Measurements from ENCODE around the gene YIPF3.
"Not testable (repeated sequence)": the region's sequence is repeated elsewhere in the genome, so short reads cannot be mapped to it uniquely, and the experiment has no call there.

YIPF3 gene

GRCh38 chr6:43498291-43498690 lies 18.4 kb downstream of the YIPF3 start:
- H3K9ac ChIP-seq (ENCODE audit: low read length); H3K27me3 ChIP-seq (replicated peaks; ENCODE audit: control insufficient read depth, insufficient read depth, low read length); H3K4me3 ChIP-seq (ENCODE audit: low read length); DNase-seq (ENCODE audit: low read depth); H3K9me3 ChIP-seq (ENCODE audit: control insufficient read depth, low read length): not testable (repeated sequence)
- H3K4me1 ChIP-seq (ENCODE audit: control insufficient read depth, insufficient read depth, low read length), result peaks cover 22% of the 10 kb centered on the region
- H3K36me3 ChIP-seq (ENCODE audit: control insufficient read depth, insufficient read depth, low read length, severe bottlenecking), result peaks cover 58% of the 10 kb centered on the region

- H3K4me1 ChIP-seq (ENCODE audit: control insufficient read depth, insufficient read depth, low read length), result peaks cover 27% of the 10 kb centered on the region
- peaks cover 52% of the 10 kb centered on the region for H3K36me3 ChIP-seq (ENCODE audit: control insufficient read depth, insufficient read depth, low read length, severe bottlenecking)
- no peaks in the 10 kb centered on the region for H3K9me3 ChIP-seq (ENCODE audit: control insufficient read depth, low read length)
- no peak overlapping the region for H3K4me3 ChIP-seq (ENCODE audit: low read length)
- H3K9ac ChIP-seq (ENCODE audit: low read length), result peak overlapping the region; percentile 8
- DNase-seq (ENCODE audit: low read depth), result no peak
- H3K27me3 ChIP-seq (replicated peaks; ENCODE audit: control insufficient read depth, insufficient read depth, low read length), result no peaks in the 10 kb centered on the region
These were observed 19.0 kb downstream of the YIPF3 start for GRCh38 chr6:43497689-43498088.

GRCh38 chr6:43497129-43497396 lies 19.7 kb downstream of the YIPF3 start:
- no peaks in the 10 kb centered on the region for H3K9me3 ChIP-seq (ENCODE audit: control insufficient read depth, low read length)
- DNase-seq (ENCODE audit: low read depth), result no peak
- H3K4me1 ChIP-seq (ENCODE audit: control insufficient read depth, insufficient read depth, low read length), result peaks cover 33% of the 10 kb centered on the region
- H3K27me3 ChIP-seq (replicated peaks; ENCODE audit: control insufficient read depth, insufficient read depth, low read length), result no peaks in the 10 kb centered on the region
- H3K4me3 ChIP-seq (ENCODE audit: low read length), result no peak overlapping the region
- H3K36me3 ChIP-seq (ENCODE audit: control insufficient read depth, insufficient read depth, low read length, severe bottlenecking), result peaks cover 45% of the 10 kb centered on the region
- peak overlapping the region; percentile 8 for H3K9ac ChIP-seq (ENCODE audit: low read length)

GRCh38 chr6:43496370-43497128 lies 20.2 kb downstream of the YIPF3 start:
- Histone ChIP-seq H3K4me3 (ENCODE audit: low read length) (no peak overlapping the region), H3K36me3 (ENCODE audit: control insufficient read depth, insufficient read depth, low read length, severe bottlenecking) (peaks cover 40% of the 10 kb centered on the region), H3K9me3 (ENCODE audit: control insufficient read depth, low read length) (no peaks in the 10 kb centered on the region), H3K27me3 (replicated peaks; ENCODE audit: control insufficient read depth, insufficient read depth, low read length) (no peaks in the 10 kb centered on the region), H3K9ac (ENCODE audit: low read length) (no peak overlapping the region), H3K4me1 (ENCODE audit: control insufficient read depth, insufficient read depth, low read length) (peaks cover 38% of the 10 kb centered on the region)
- peak; percentile 81 for DNase-seq (ENCODE audit: low read depth)

GRCh38 chr6:43495409-43495941 lies 21.3 kb downstream of the YIPF3 start:
- DNase-seq (ENCODE audit: low read depth), result no peak

GRCh38 chr6:43494766-43495165 lies 22.0 kb downstream of the YIPF3 start:
- no peaks in the 10 kb centered on the region for H3K9me3 ChIP-seq (ENCODE audit: control insufficient read depth, low read length)
- no peak for DNase-seq (ENCODE audit: low read depth)
- no peaks in the 10 kb centered on the region for H3K27me3 ChIP-seq (replicated peaks; ENCODE audit: control insufficient read depth, insufficient read depth, low read length)
- no peak overlapping the region for H3K4me3 ChIP-seq (ENCODE audit: low read length)
- no peak overlapping the region for H3K9ac ChIP-seq (ENCODE audit: low read length)
- H3K4me1 ChIP-seq (ENCODE audit: control insufficient read depth, insufficient read depth, low read length), result peaks cover 38% of the 10 kb centered on the region
- peaks cover 22% of the 10 kb centered on the region for H3K36me3 ChIP-seq (ENCODE audit: control insufficient read depth, insufficient read depth, low read length, severe bottlenecking)

More at GRCh38 chr6:43495409-43495941, 21.3 kb downstream of the YIPF3 start:
- H3K27me3 ChIP-seq (replicated peaks; ENCODE audit: control insufficient read depth, insufficient read depth, low read length), result no peaks in the 10 kb centered on the region
- H3K9ac ChIP-seq (ENCODE audit: low read length), result no peak overlapping the region
- H3K4me1 ChIP-seq (ENCODE audit: control insufficient read depth, insufficient read depth, low read length), result peaks cover 38% of the 10 kb centered on the region
- peaks cover 30% of the 10 kb centered on the region for H3K36me3 ChIP-seq (ENCODE audit: control insufficient read depth, insufficient read depth, low read length, severe bottlenecking)
- H3K4me3 ChIP-seq (ENCODE audit: low read length), result no peak overlapping the region
- H3K9me3 ChIP-seq (ENCODE audit: control insufficient read depth, low read length), result no peaks in the 10 kb centered on the region

GRCh38 chr6:43494321-43494720 lies 22.4 kb downstream of the YIPF3 start:
- no peak for DNase-seq (ENCODE audit: low read depth)
- H3K4me1 ChIP-seq (ENCODE audit: control insufficient read depth, insufficient read depth, low read length), result peaks cover 39% of the 10 kb centered on the region
- peaks cover 18% of the 10 kb centered on the region for H3K36me3 ChIP-seq (ENCODE audit: control insufficient read depth, insufficient read depth, low read length, severe bottlenecking)
- no peak overlapping the region for H3K4me3 ChIP-seq (ENCODE audit: low read length)
- H3K9me3 ChIP-seq (ENCODE audit: control insufficient read depth, low read length), result no peaks in the 10 kb centered on the region
- no peaks in the 10 kb centered on the region for H3K27me3 ChIP-seq (replicated peaks; ENCODE audit: control insufficient read depth, insufficient read depth, low read length)
- H3K9ac ChIP-seq (ENCODE audit: low read length), result no peak overlapping the region

GRCh38 chr6:43493833-43494232 lies 22.9 kb downstream of the YIPF3 start:
- Histone ChIP-seq H3K9me3 (ENCODE audit: control insufficient read depth, low read length) (no peaks in the 10 kb centered on the region), H3K4me3 (ENCODE audit: low read length) (no peak overlapping the region), H3K4me1 (ENCODE audit: control insufficient read depth, insufficient read depth, low read length) (peaks cover 43% of the 10 kb centered on the region), H3K36me3 (ENCODE audit: control insufficient read depth, insufficient read depth, low read length, severe bottlenecking) (peaks cover 13% of the 10 kb centered on the region), H3K27me3 (replicated peaks; ENCODE audit: control insufficient read depth, insufficient read depth, low read length) (no peaks in the 10 kb centered on the region), H3K9ac (ENCODE audit: low read length) (no peak overlapping the region)
- no peak for DNase-seq (ENCODE audit: low read depth)

- no peak overlapping the region for H3K9ac ChIP-seq (ENCODE audit: low read length)
- H3K9me3 ChIP-seq (ENCODE audit: control insufficient read depth, low read length), result no peaks in the 10 kb centered on the region
- H3K4me3 ChIP-seq (ENCODE audit: low read length), result no peak overlapping the region
- H3K36me3 ChIP-seq (ENCODE audit: control insufficient read depth, insufficient read depth, low read length, severe bottlenecking), result peaks cover 7% of the 10 kb centered on the region
- no peak for DNase-seq (ENCODE audit: low read depth)
- H3K4me1 ChIP-seq (ENCODE audit: control insufficient read depth, insufficient read depth, low read length), result peaks cover 49% of the 10 kb centered on the region
- no peaks in the 10 kb centered on the region for H3K27me3 ChIP-seq (replicated peaks; ENCODE audit: control insufficient read depth, insufficient read depth, low read length)
These were observed 23.5 kb downstream of the YIPF3 start for GRCh38 chr6:43493230-43493629.

GRCh38 chr6:43492673-43493072 lies 24.1 kb downstream of the YIPF3 start:
- no peak overlapping the region for H3K9ac ChIP-seq (ENCODE audit: low read length)
- H3K4me1 ChIP-seq (ENCODE audit: control insufficient read depth, insufficient read depth, low read length), result peaks cover 50% of the 10 kb centered on the region
- DNase-seq (ENCODE audit: low read depth), result peak; percentile 56
- H3K9me3 ChIP-seq (ENCODE audit: control insufficient read depth, low read length), result no peaks in the 10 kb centered on the region
- peak overlapping the region; percentile 43 for H3K4me3 ChIP-seq (ENCODE audit: low read length)
- H3K36me3 ChIP-seq (ENCODE audit: control insufficient read depth, insufficient read depth, low read length, severe bottlenecking), result peaks cover 2% of the 10 kb centered on the region
- no peaks in the 10 kb centered on the region for H3K27me3 ChIP-seq (replicated peaks; ENCODE audit: control insufficient read depth, insufficient read depth, low read length)

- Histone ChIP-seq H3K27me3 (replicated peaks; ENCODE audit: control insufficient read depth, insufficient read depth, low read length) (no peaks in the 10 kb centered on the region), H3K4me3 (ENCODE audit: low read length) (peak overlapping the region; percentile 43), H3K9me3 (ENCODE audit: control insufficient read depth, low read length) (no peaks in the 10 kb centered on the region), H3K36me3 (ENCODE audit: control insufficient read depth, insufficient read depth, low read length, severe bottlenecking) (no peaks in the 10 kb centered on the region), H3K9ac (ENCODE audit: low read length) (no peak overlapping the region), H3K4me1 (ENCODE audit: control insufficient read depth, insufficient read depth, low read length) (peaks cover 50% of the 10 kb centered on the region)
- DNase-seq (ENCODE audit: low read depth), result peak; percentile 89
These were observed 24.7 kb downstream of the YIPF3 start for GRCh38 chr6:43491750-43492661.

All from adipocyte (in vitro differentiated cells).